Prostate gland (tissue), 2 donors: ENCODE measurements around the gene PLA2G2F.

Experiments used
- CTCF ChIP-seq, 4 experiments: fragments of 200-600 bp in 2 of 4; fragments of 450-650 bp in 2 of 4; sonication (generic) in 2 of 4; IDR thresholded peaks; 1 replicate in 3 of 4; 2 replicates in 1 of 4; pipeline ENCODE4 v1.5.1; 2016 to 2019; ENCODE audit warnings: antibody characterized with exemption in 4 of 4, mild to moderate bottlenecking in 2 of 4, moderate library complexity in 2 of 4
- POLR2A ChIP-seq: fragments of 450-650 bp; IDR thresholded peaks from one replicate; pipeline ENCODE4 v1.6.1; 2016; ENCODE audit warnings: antibody characterized with exemption, mild to moderate bottlenecking

- TF ChIP-seq CTCF (IDR thresholded peaks at IDR 0.05): no peak
- no peak for TF ChIP-seq POLR2A
Observed at GRCh38 chr1:20167126-20167525, 28.0 kb downstream of the PLA2G2F start.
